Esophagus (tissue), 2 donors: ENCODE data around the gene PTPRD. TPM values are rescaled to one million over a fixed set of nuclear protein-coding genes. Genes with fewer than 3 reads are reported as not detected.

Source experiments
- H3K27ac ChIP-seq, 2 donors: one replicate each; pipeline ENCODE4 v1.5.1; 2013; ENCODE audit warnings: low read depth in 2 of 2, mild to moderate bottlenecking in 2 of 2, inconsistent platforms in 1 of 2, low read length in 1 of 2, moderate library complexity in 1 of 2
- H3K27me3 ChIP-seq, 2 donors: one replicate each; pipeline ENCODE4 v1.6.1; 2013; ENCODE audit warnings: low read length in 2 of 2, control low read depth in 1 of 2, mild to moderate bottlenecking in 1 of 2; ENCODE audit not compliant: insufficient read depth in 2 of 2, control insufficient read depth in 1 of 2
- H3K36me3 ChIP-seq, 2 donors: one replicate each; pipeline ENCODE4 v1.6.1; 2013; ENCODE audit warnings: low read length in 1 of 2; ENCODE audit not compliant: control insufficient read depth in 2 of 2, insufficient read depth in 2 of 2
- H3K4me1 ChIP-seq, 2 donors: one replicate each; pipeline ENCODE4 v1.6.1; 2013; ENCODE audit warnings: low read length in 1 of 2; ENCODE audit not compliant: control insufficient read depth in 2 of 2, insufficient read depth in 2 of 2
- H3K4me3 ChIP-seq, 2 donors: one replicate each; pipeline ENCODE4 v1.5.1; 2013; ENCODE audit warnings: low read length in 2 of 2, mild to moderate bottlenecking in 2 of 2, low read depth in 1 of 2, moderate library complexity in 1 of 2
- H3K9me3 ChIP-seq, 2 donors: one replicate each; pipeline ENCODE4 v1.6.1; 2013; ENCODE audit warnings: mild to moderate bottlenecking in 2 of 2, low read depth in 1 of 2, low read length in 1 of 2, moderate library complexity in 1 of 2; ENCODE audit not compliant: control insufficient read depth in 2 of 2, insufficient read depth in 1 of 2
- WGBS, 2 donors: extraction: QIAGEN DNeasy Blood & Tissue Kit; methylation state at CpG; one replicate each; pipeline ENCODE4 v1.1.7; 2013; 5-methylcytosine and 5-hydroxymethylcytosine counted together
- polyA plus RNA-seq, 2 donors: library from polyadenylated mRNA; stranded (reverse); fragments of 200-250 nt; gene quantifications; one replicate each; pipeline ENCODE4 v1.2.3, GENCODE V29; 2013
- donor health status: healthy with polysubstance abuse.
- donor health status: Bipolar disorder and iron deficiency.

The PTPRD gene
- polyA plus RNA-seq, 2 donors, result 0.53 to 0.60 TPM

DNA sequence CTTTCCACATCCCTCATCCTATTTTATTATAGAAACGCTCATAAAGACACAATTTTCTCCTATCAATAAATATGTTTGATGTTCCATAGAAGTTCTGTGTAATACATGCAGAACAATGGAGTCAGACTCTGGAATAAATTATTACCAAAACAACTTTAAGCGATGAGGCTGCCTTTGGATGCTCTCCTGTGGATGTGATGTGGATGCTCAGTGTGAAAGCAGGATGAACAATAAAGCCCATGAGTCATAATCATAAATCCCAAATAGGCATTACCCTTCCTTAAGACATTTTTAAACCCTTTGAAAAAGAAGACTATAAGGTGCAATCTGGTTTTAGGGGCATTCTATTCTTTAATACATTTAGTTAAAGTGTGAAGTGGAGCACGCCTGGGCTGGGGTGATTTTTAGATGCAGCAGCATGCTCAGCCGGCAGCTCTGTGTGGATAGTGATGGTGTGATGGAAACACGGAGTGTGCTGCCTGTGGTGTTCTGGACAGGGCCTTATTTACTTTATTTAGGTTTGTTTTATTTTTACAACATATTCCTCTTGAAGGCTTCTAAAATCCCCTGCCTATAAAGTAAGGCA is 991.4 kb downstream of the PTPRD start:
- 84 to 86% methylated on average over 5 of the region's 5 CpGs for WGBS, 2 donors

DNA sequence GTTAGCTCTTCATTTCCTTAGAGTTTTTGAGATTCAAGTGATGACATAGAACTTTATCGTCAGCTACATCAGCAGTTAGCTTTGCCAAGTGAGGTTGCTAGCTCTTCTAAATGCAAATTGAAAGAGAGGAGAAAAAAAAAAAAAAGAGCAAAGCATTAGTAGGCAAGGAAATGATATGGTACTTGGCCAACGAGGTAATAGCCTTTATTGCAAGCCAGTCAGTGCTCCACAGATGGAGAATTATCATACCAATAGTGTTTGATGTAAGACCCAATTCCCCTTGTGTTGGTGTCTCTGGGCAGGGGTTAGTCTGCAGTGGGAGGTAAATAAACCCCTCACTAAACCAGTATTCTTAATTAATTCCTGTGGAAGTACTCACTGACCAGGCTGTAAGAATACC is 992.1 kb downstream of the PTPRD start:
- H3K4me3 ChIP-seq, result no peak overlapping the region
- no peak overlapping the region for H3K27ac ChIP-seq
- no peaks in the 10 kb centered on the region for H3K9me3 ChIP-seq
- 67 to 74% methylated on average over 2 of the region's 2 CpGs for WGBS, 2 donors
- H3K27me3 ChIP-seq, result no peaks in the 10 kb centered on the region
- no peaks in the 10 kb centered on the region for H3K36me3 ChIP-seq
- no peaks in the 10 kb centered on the region for H3K4me1 ChIP-seq

More for the DNA sequence above, 991.4 kb downstream of the PTPRD start:
- Histone ChIP-seq H3K27ac (no peak overlapping the region), H3K4me1 (no peaks in the 10 kb centered on the region), H3K4me3 (no peak overlapping the region), H3K36me3 (no peaks in the 10 kb centered on the region), H3K9me3 (no peaks in the 10 kb centered on the region), H3K27me3 (no peaks in the 10 kb centered on the region)

DNA sequence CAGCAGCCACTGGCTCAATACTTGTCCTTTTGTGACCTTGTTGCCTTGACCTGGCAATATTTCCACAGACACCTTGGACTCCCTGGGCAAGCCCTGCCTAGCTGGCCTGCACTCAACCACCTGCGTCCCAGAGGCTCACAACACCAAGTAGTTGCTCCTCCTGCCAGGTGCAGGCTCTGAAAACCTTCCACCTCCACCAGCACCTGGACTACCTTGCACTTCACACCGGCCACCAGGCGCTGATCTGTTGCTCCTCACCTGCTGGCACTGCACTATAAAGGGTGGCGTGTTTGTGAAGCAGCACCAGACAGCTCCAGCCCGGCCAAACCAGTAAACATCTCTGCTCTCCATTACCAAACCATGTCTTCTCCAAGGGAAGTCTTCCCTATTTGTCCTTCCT is 997.7 kb downstream of the PTPRD start:
- Histone ChIP-seq H3K27me3 (no peaks in the 10 kb centered on the region), H3K4me3 (no peak overlapping the region), H3K4me1 (no peaks in the 10 kb centered on the region), H3K36me3 (no peaks in the 10 kb centered on the region), H3K27ac (no peak overlapping the region), H3K9me3 (no peaks in the 10 kb centered on the region)
- whole genome bisulfite sequencing, 2 donors, result 84 to 85% methylated on average over 5 of the region's 5 CpGs

DNA sequence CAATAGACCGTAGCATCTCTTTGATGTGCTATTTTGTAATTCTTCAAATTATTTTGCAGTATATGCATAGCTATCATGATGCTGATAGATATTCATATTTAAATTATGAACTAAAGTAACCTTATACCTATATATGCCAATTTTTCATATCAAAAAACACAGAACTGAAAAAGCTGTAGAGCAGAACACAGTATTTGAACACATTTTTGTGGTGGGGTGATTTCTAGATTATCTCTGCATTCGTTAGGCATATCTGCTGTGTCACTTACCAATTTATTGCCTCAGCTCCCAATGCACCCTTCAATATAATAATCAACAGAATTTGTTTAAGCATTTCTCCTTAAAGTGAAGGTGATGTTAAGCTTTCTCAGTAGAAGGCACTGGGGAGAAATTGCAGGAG is 998.2 kb downstream of the PTPRD start:
- Histone ChIP-seq H3K9me3 (no peaks in the 10 kb centered on the region), H3K4me3 (no peak overlapping the region), H3K27ac (no peak overlapping the region), H3K27me3 (no peaks in the 10 kb centered on the region), H3K4me1 (no peaks in the 10 kb centered on the region), H3K36me3 (no peaks in the 10 kb centered on the region)
- 62 to 66% methylated on average over 2 of the region's 2 CpGs for WGBS, 2 donors

DNA sequence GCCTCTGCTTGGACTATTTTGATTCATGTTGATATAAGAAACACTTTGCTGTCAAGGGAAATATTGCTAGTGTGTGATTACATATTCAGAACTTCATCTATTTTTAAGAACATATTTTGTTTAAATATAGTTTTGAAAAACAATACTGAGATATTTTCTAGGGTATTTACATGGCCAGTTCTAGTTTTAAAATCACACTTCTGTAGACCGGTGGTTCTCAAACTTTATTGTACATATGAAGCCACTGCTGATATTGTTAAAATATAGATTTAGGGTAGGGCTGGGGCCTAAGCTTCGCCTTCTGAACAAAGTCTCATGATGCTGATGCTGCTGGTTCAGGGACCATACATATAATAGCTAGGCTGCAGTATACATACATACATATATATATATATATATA is 1000.0 kb downstream of the PTPRD start:
- 87 to 88% methylated on average over 2 of the region's 2 CpGs for WGBS, 2 donors
- Histone ChIP-seq H3K36me3 (no peaks in the 10 kb centered on the region), H3K4me3 (no peak overlapping the region), H3K4me1 (no peaks in the 10 kb centered on the region), H3K9me3 (no peaks in the 10 kb centered on the region), H3K27me3 (no peaks in the 10 kb centered on the region), H3K27ac (no peak overlapping the region)

DNA sequence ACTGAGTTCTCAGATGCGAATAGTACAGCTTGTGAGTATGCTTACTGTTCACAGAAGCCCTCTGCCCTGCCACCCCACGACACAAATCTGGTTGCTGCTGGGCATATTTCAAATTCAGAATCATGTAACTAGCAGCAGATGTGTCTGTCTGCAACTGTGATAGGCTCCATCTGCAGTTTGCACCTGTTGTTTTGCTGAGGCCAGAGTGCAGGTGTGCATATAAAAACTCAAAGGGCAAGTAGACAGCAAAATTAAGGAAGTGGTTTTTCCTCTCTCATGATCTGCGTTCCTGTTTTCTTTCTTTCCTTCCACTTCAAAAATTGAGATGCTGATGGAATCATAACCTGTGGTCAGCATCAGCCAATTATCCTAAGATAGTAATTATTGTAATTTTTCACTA is 1000.5 kb downstream of the PTPRD start:
- H3K36me3 ChIP-seq, result no peaks in the 10 kb centered on the region
- H3K4me1 ChIP-seq, result no peaks in the 10 kb centered on the region
- no peak overlapping the region for H3K27ac ChIP-seq
- H3K9me3 ChIP-seq, result no peaks in the 10 kb centered on the region
- H3K4me3 ChIP-seq, result no peak overlapping the region
- H3K27me3 ChIP-seq, result no peaks in the 10 kb centered on the region
- 33 to 51% methylated on average over 3 of the region's 3 CpGs for WGBS, 2 donors

DNA sequence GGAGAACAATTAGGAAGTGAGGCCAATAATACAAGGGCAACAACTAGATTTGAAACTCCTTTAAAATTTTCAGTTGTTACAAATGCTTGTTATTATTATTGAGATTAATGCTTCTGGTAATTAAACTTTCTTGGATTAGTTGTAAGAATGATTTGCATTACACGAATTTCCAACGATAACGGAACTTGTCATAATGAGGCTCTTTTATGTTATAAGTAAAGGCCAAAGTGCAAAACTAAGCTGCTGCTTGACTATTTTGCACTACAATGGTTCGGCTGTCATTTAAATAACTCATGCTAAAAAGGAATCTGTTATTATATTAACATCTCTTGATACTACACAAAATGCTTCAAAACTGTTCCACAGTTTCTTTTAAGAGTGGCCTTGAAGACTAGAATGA is 1007.1 kb downstream of the PTPRD start:
- Histone ChIP-seq H3K4me3 (no peak overlapping the region), H3K27me3 (no peaks in the 10 kb centered on the region), H3K27ac (no peak overlapping the region), H3K36me3 (no peaks in the 10 kb centered on the region), H3K4me1 (no peaks in the 10 kb centered on the region), H3K9me3 (no peaks in the 10 kb centered on the region)
- WGBS, 2 donors, result 64 to 77% methylated on average over 4 of the region's 4 CpGs

DNA sequence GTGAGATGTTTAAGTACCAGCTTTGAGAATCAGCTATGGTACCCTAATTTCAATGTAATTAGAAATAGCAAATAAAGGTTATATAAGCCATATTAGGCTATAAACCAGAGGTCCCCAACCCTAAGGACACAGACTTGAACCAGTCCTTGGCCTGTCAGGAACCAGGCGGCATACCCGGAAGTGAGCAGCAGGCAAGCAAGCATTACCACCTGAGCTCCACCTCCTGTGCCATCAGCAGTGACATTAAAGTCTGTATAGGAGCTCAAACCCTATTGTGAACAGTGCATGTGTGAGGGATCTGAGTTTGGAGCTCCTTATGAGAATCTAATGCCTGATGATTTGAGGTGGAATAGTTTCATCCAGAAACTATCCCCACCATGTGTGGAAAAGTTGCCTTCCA is 1009.5 kb downstream of the PTPRD start:
- no peaks in the 10 kb centered on the region for H3K4me1 ChIP-seq
- no peak overlapping the region for H3K4me3 ChIP-seq
- no peaks in the 10 kb centered on the region for H3K36me3 ChIP-seq
- no peaks in the 10 kb centered on the region for H3K27me3 ChIP-seq
- H3K9me3 ChIP-seq, result no peaks in the 10 kb centered on the region
- no peak overlapping the region for H3K27ac ChIP-seq
- 78 to 90% methylated on average over 2 of the region's 2 CpGs for WGBS, 2 donors

DNA sequence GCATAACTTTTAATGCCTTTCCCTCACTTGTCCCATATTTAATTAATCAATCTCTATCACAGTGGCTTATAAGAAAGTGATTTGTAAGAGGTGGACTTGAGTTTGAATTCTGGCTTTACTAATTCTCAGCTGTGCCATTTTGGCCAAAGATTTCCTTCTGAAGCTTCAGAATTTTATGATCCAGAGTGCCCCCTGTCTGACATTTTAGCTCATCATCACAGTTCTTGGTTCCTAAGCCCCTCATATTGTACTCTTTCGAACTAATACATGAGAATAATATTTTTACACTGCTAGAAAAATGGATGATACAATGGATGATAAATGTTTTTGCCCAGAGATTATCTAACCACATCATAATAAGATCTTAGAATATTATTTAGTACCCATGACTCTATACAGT is 1014.1 kb downstream of the PTPRD start:
- no peaks in the 10 kb centered on the region for H3K27me3 ChIP-seq
- no peak overlapping the region for H3K27ac ChIP-seq
- no peaks in the 10 kb centered on the region for H3K9me3 ChIP-seq
- WGBS, 2 donors, result 59 to 62% methylated on average over 1 of the region's 1 CpG
- no peaks in the 10 kb centered on the region for H3K4me1 ChIP-seq
- no peak overlapping the region for H3K4me3 ChIP-seq
- H3K36me3 ChIP-seq, result no peaks in the 10 kb centered on the region

DNA sequence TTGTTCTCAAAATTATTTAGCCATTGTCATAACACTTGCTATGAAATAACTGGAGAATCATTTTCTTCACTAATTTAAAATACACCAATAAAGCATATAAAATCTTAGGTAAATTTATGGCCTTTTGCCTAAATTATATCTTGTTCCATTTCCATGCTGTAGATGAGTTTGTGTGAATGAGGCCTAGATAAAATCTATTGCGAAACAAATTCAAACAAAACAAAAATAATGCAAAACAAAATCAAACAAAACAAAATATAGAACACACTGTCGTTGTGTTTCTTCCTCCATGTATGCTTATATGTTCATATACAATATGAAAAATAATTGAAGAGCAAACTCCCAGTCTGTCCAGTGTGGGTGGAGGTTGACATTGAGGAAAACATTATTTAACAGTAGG is 1020.7 kb downstream of the PTPRD start:
- Histone ChIP-seq H3K27me3 (no peaks in the 10 kb centered on the region), H3K27ac (no peak overlapping the region), H3K36me3 (no peaks in the 10 kb centered on the region), H3K4me1 (no peaks in the 10 kb centered on the region), H3K9me3 (no peaks in the 10 kb centered on the region), H3K4me3 (no peak overlapping the region)
- 81 to 84% methylated on average over 2 of the region's 2 CpGs for WGBS, 2 donors
